H9 (cell line): ENCODE results near the gene FMNL3. TPM values are rescaled to one million over a fixed set of nuclear protein-coding genes. Genes with fewer than 3 reads are reported as not detected.
"Not testable (repeated sequence)": the region's sequence is repeated elsewhere in the genome, so short reads cannot be mapped to it uniquely, and the experiment has no call there.

Experiments
- DNase-seq: peaks from one replicate; pipeline ENCODE4 v3.0.0-alpha.2; 2017
- H2AFZ ChIP-seq: one replicate; pipeline ENCODE4 v1.6.1; 2013; ENCODE audit warnings: mild to moderate bottlenecking, low read length, control low read depth, moderate library complexity
- H2AK5ac ChIP-seq: 2 replicates; pipeline ENCODE4 v1.6.1; 2013; ENCODE audit warnings: low read length, control low read depth, mixed read lengths; ENCODE audit not compliant: insufficient read length
- H2BK120ac ChIP-seq: one replicate; pipeline ENCODE4 v1.6.1; 2013; ENCODE audit warnings: low read depth, mild to moderate bottlenecking, low read length, control low read depth, inconsistent platforms; ENCODE audit not compliant: poor library complexity, severe bottlenecking
- H2BK12ac ChIP-seq: 2 replicates; pipeline ENCODE4 v1.6.1; 2013; ENCODE audit warnings: low read length, control low read depth, mixed read lengths, low read depth; ENCODE audit not compliant: insufficient read length
- H2BK15ac ChIP-seq: 2 replicates; pipeline ENCODE4 v1.6.1; 2013; ENCODE audit warnings: low read depth, low read length, control low read depth
- H2BK20ac ChIP-seq: one replicate; pipeline ENCODE4 v1.6.1; 2013; ENCODE audit warnings: low read depth, mild to moderate bottlenecking, low read length, control low read depth, inconsistent platforms; ENCODE audit not compliant: poor library complexity, severe bottlenecking
- H2BK5ac ChIP-seq: 2 replicates; pipeline ENCODE4 v1.6.1; 2013; ENCODE audit warnings: low read length, control low read depth, mixed read lengths; ENCODE audit not compliant: insufficient read length
- H3K14ac ChIP-seq: 2 replicates; pipeline ENCODE4 v1.6.1; 2013; ENCODE audit warnings: low read length, control low read depth; ENCODE audit not compliant: insufficient read depth
- H3K18ac ChIP-seq: 2 replicates; pipeline ENCODE4 v1.6.1; 2013; ENCODE audit warnings: low read depth, mild to moderate bottlenecking, mixed read lengths, low read length, control low read depth; ENCODE audit not compliant: insufficient read length
- H3K23ac ChIP-seq: 2 replicates; pipeline ENCODE4 v1.6.1; 2013; ENCODE audit warnings: low read length, control low read depth, mixed read lengths, low read depth; ENCODE audit not compliant: insufficient read length
- H3K23me2 ChIP-seq: 2 replicates; pipeline ENCODE4 v1.6.1; 2013; ENCODE audit warnings: low read depth, mild to moderate bottlenecking, mixed read lengths, low read length, control low read depth; ENCODE audit not compliant: insufficient read length, poor library complexity, severe bottlenecking
- H3K27ac ChIP-seq: 2 replicates; pipeline ENCODE4 v1.5.1; 2013; ENCODE audit warnings: low read length, control low read depth, mixed read lengths, low read depth; ENCODE audit not compliant: insufficient read length
- H3K27me3 ChIP-seq: 2 replicates; pipeline ENCODE4 v1.6.1; 2013; ENCODE audit warnings: low read length, control low read depth, inconsistent platforms; ENCODE audit not compliant: insufficient read depth
- H3K4ac ChIP-seq: 2 replicates; pipeline ENCODE4 v1.6.1; 2013; ENCODE audit warnings: low read depth, mild to moderate bottlenecking, control low read depth, inconsistent platforms, low read length, moderate library complexity
- H3K4me1 ChIP-seq: 2 replicates; pipeline ENCODE4 v1.6.1; 2013; ENCODE audit warnings: low read length, control low read depth, inconsistent platforms; ENCODE audit not compliant: insufficient read depth
- H3K4me2 ChIP-seq: 2 replicates; pipeline ENCODE4 v1.6.1; 2013; ENCODE audit warnings: low read length, control low read depth, mixed read lengths; ENCODE audit not compliant: insufficient read length, insufficient read depth
- H3K56ac ChIP-seq: 2 replicates; pipeline ENCODE4 v1.6.1; 2013; ENCODE audit warnings: low read depth, mild to moderate bottlenecking, mixed read lengths, low read length, control low read depth; ENCODE audit not compliant: insufficient read length
- H3K79me1 ChIP-seq: 2 replicates; pipeline ENCODE4 v1.6.1; 2013; ENCODE audit warnings: low read depth, mild to moderate bottlenecking, moderate library complexity, low read length, control low read depth, inconsistent platforms; ENCODE audit not compliant: insufficient read depth, poor library complexity, severe bottlenecking
- H3K79me2 ChIP-seq: 2 replicates; pipeline ENCODE4 v1.6.1; 2013; ENCODE audit warnings: low read length, control low read depth, inconsistent platforms; ENCODE audit not compliant: insufficient read depth
- H3K9ac ChIP-seq: 2 replicates; pipeline ENCODE4 v1.6.1; 2013; ENCODE audit warnings: low read length, control low read depth, mixed read lengths; ENCODE audit not compliant: insufficient read length; ENCODE audit errors: extremely low read depth
- H3K9me3 ChIP-seq: one replicate; pipeline ENCODE4 v1.6.1; 2013; ENCODE audit warnings: low read depth, low read length, inconsistent platforms; ENCODE audit not compliant: control insufficient read depth
- H3T11ph ChIP-seq: one replicate; pipeline ENCODE4 v1.6.1; 2013; ENCODE audit warnings: mild to moderate bottlenecking, low read length, control low read depth, inconsistent platforms
- H4K20me1 ChIP-seq: one replicate; pipeline ENCODE4 v1.6.1; 2013; ENCODE audit not compliant: control insufficient read depth, insufficient read length, insufficient read depth
- H4K5ac ChIP-seq: 2 replicates; pipeline ENCODE4 v1.6.1; 2013; ENCODE audit warnings: low read depth, mild to moderate bottlenecking, mixed read lengths, low read length, control low read depth; ENCODE audit not compliant: insufficient read length
- H4K8ac ChIP-seq: replicated peaks from 2 replicates; pipeline ENCODE4 v1.6.1; 2013; ENCODE audit warnings: low read length, control low read depth, mixed read lengths, low read depth; ENCODE audit not compliant: insufficient read length
- H4K91ac ChIP-seq: 2 replicates; pipeline ENCODE4 v1.6.1; 2013; ENCODE audit warnings: low read depth, mild to moderate bottlenecking, moderate library complexity, mixed read lengths, low read length, control low read depth; ENCODE audit not compliant: insufficient read length
- H3K27ac Mint-ChIP-seq, 3 experiments: 2 replicates in 2 of 3; 3 replicates in 1 of 3; pipeline ENCODE4 v1.8.0; 2020 to 2021; ENCODE audit warnings: mixed read lengths in 3 of 3, mild to moderate bottlenecking in 1 of 3, moderate library complexity in 1 of 3
- H3K27me3 Mint-ChIP-seq: 2 replicates; pipeline ENCODE4 v1.8.0; 2021; ENCODE audit warnings: low read depth, mild to moderate bottlenecking, moderate library complexity, mixed read lengths
- H3K36me3 Mint-ChIP-seq, 3 experiments: 2 replicates in 2 of 3; 3 replicates in 1 of 3; pipeline ENCODE4 v1.8.0; 2020 to 2021; ENCODE audit warnings: low read depth in 3 of 3, mixed read lengths in 3 of 3; ENCODE audit not compliant: insufficient read depth in 1 of 3
- H3K4me1 Mint-ChIP-seq, 2 experiments: 2 replicates each; pipeline ENCODE4 v1.8.0; 2020; ENCODE audit warnings: mixed read lengths in 2 of 2
- H3K4me3 Mint-ChIP-seq, 2 experiments: 2 replicates in 1 of 2; 3 replicates in 1 of 2; pipeline ENCODE4 v1.8.0; 2020 to 2021; ENCODE audit warnings: mild to moderate bottlenecking in 2 of 2, mixed read lengths in 2 of 2, moderate library complexity in 1 of 2
- H3K9me3 Mint-ChIP-seq, 2 experiments: 2 replicates in 1 of 2; 3 replicates in 1 of 2; pipeline ENCODE4 v1.8.0; 2020; ENCODE audit warnings: mild to moderate bottlenecking in 2 of 2, mixed read lengths in 2 of 2, moderate library complexity in 1 of 2
- WGBS: extraction: QIAGEN DNeasy Blood & Tissue Kit; methylation state at CpG from one replicate; pipeline ENCODE4 v1.1.7; 2013; ENCODE audit warnings: missing lambda C conversion rate, low lambda C conversion rate, mixed read lengths; ENCODE audit not compliant: insufficient read length; ENCODE audit errors: extremely low coverage; 5-methylcytosine and 5-hydroxymethylcytosine counted together
- total RNA-seq: library from RNA; stranded (reverse); gene quantifications from 2 replicates; pipeline ENCODE4 v1.2.1, GENCODE V29; 2021
- TF ChIP-seq, protein P1 (sequence below): fragments of 200-600 bp; sonication (generic); conservative IDR thresholded peaks from 3 replicates; pipeline ENCODE4 v1.8.0; 2021; ENCODE audit warnings: antibody characterized with exemption, mild to moderate bottlenecking

Gene FMNL3
- total RNA-seq, 1 experiment from 2014 or later, result 22.8 TPM

DNA sequence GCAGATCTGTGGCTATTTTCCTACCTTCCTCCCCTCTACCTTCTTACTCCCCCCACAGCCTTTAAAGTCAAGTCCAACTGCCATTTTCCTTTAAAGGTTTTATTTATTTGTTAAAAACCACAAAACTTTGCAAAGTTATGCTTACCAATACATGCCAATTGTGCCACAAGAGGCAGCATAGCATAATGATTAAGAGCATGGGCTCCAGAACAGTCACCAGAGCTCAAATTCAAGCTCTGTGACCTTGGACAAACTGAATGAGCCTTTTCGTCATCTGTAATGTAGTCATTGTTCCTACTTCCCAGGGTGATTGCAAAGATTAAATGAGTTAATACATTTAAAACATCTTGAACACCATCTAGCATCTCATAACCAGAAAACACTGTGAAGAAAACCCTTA, 13.0 kb upstream of the FMNL3 start:
- H3K79me1 ChIP-seq, result no peaks in the 10 kb centered on the region
- no peaks in the 10 kb centered on the region for H3K4me1 Mint-ChIP-seq
- no peak overlapping the region for H4K8ac ChIP-seq
- H3K23me2 ChIP-seq, result no peaks in the 10 kb centered on the region
- no peak overlapping the region for H3K4me2 ChIP-seq
- no peaks in the 10 kb centered on the region for H3K9me3 Mint-ChIP-seq
- no peaks in the 10 kb centered on the region for H3K27me3 ChIP-seq
- H2BK15ac ChIP-seq, result no peak overlapping the region
- no peaks in the 10 kb centered on the region for H4K20me1 ChIP-seq
- H3K79me2 ChIP-seq, result no peaks in the 10 kb centered on the region
- no peak overlapping the region for H3K23ac ChIP-seq
- no peak overlapping the region for H2BK20ac ChIP-seq
- no peak overlapping the region for H3K27ac Mint-ChIP-seq
- no peak overlapping the region for H2BK5ac ChIP-seq
- no peak for DNase-seq
- H3K27me3 Mint-ChIP-seq, result peaks cover 19% of the 10 kb centered on the region
- TF ChIP-seq, protein P1, sequence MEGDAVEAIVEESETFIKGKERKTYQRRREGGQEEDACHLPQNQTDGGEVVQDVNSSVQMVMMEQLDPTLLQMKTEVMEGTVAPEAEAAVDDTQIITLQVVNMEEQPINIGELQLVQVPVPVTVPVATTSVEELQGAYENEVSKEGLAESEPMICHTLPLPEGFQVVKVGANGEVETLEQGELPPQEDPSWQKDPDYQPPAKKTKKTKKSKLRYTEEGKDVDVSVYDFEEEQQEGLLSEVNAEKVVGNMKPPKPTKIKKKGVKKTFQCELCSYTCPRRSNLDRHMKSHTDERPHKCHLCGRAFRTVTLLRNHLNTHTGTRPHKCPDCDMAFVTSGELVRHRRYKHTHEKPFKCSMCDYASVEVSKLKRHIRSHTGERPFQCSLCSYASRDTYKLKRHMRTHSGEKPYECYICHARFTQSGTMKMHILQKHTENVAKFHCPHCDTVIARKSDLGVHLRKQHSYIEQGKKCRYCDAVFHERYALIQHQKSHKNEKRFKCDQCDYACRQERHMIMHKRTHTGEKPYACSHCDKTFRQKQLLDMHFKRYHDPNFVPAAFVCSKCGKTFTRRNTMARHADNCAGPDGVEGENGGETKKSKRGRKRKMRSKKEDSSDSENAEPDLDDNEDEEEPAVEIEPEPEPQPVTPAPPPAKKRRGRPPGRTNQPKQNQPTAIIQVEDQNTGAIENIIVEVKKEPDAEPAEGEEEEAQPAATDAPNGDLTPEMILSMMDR, result no peak; the same call in 2 of the 3 replicates
- H3K14ac ChIP-seq, result no peak overlapping the region
- no peak overlapping the region for H3T11ph ChIP-seq
- H3K27ac ChIP-seq, result no peak overlapping the region
- no peaks in the 10 kb centered on the region; the same call in 1 of the 2 replicates for H3K4me1 ChIP-seq
- no peak overlapping the region for H3K4me3 Mint-ChIP-seq
- H2AK5ac ChIP-seq, result no peak overlapping the region
- no peak overlapping the region for H4K5ac ChIP-seq
- no peak overlapping the region for H2BK12ac ChIP-seq
- no peak overlapping the region for H3K4ac ChIP-seq
- no peak overlapping the region for H3K18ac ChIP-seq
- WGBS, result no CpG with 5 or more reads among the region's 1 CpG
- H3K9me3 ChIP-seq, result no peaks in the 10 kb centered on the region
- no peak overlapping the region for H3K9ac ChIP-seq
- no peak overlapping the region for H3K56ac ChIP-seq
- no peak overlapping the region for H2BK120ac ChIP-seq
- H2AFZ ChIP-seq, result no peak overlapping the region
- no peak overlapping the region for H4K91ac ChIP-seq
- H3K36me3 Mint-ChIP-seq, result no peaks in the 10 kb centered on the region

GRCh38 chr12:49717800-49718199, 10.6 kb upstream of the FMNL3 start:
- not testable (repeated sequence) for H3K4me2 ChIP-seq, DNase-seq, H2AFZ ChIP-seq, H3K23me2 ChIP-seq, H2BK120ac ChIP-seq, H2AK5ac ChIP-seq, H4K8ac ChIP-seq, H3K4ac ChIP-seq, H2BK12ac ChIP-seq, H3K27ac ChIP-seq, H3K4me1 Mint-ChIP-seq, H3K9me3 ChIP-seq, H4K20me1 ChIP-seq, H3K9ac ChIP-seq, H2BK15ac ChIP-seq, H3K9me3 Mint-ChIP-seq, H3K23ac ChIP-seq, H3K27ac Mint-ChIP-seq, H2BK5ac ChIP-seq, H4K5ac ChIP-seq, H3K79me2 ChIP-seq, H4K91ac ChIP-seq, H3K4me3 Mint-ChIP-seq, H3K18ac ChIP-seq, H3K36me3 Mint-ChIP-seq, H3K79me1 ChIP-seq, H3K4me1 ChIP-seq, H2BK20ac ChIP-seq, H3K14ac ChIP-seq, H3K56ac ChIP-seq, H3T11ph ChIP-seq, H3K27me3 ChIP-seq
- WGBS, result no CpG with 5 or more reads among the region's 3 CpGs
- H3K27me3 Mint-ChIP-seq, result peaks cover 26% of the 10 kb centered on the region
